ENCODE results near the gene RALGPS2. TPM values are rescaled to one million over a fixed set of nuclear protein-coding genes. Genes with fewer than 3 reads are reported as not detected.

The RALGPS2 gene
- total RNA-seq, 1 donor from 2014 or later, result 78.7 TPM

DNA sequence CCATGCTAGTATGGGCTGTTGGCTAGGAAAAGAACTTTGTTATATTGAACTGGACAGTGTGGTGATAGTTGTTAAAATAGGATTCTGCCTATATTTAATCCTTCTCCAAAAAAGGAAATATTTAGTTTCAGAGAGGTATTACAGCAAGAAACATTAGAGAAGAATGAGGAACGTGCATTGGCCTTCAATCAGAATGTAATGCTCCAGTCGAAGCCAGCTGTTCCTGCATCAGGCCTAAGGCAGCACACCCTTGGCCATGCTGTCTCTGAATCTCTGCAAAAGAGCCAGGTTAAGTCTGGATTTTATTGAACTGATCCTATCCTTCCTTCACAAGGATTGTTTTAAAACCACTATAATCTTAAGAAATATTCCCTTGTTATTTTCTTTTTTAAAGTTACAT, 35.3 kb upstream of the RALGPS2 start:
- no peaks in the 10 kb centered on the region for H3K36me3 Mint-ChIP-seq
- Histone ChIP-seq H3K9ac (no peak overlapping the region), H3K4me3 (no peak overlapping the region), H4K20me1 (ENCODE audit: low read depth) (no peaks in the 10 kb centered on the region), H3K36me3 (no peaks in the 10 kb centered on the region), H3K27ac (no peak overlapping the region), H3K4me2 (no peak overlapping the region), H3K9me3 (ENCODE audit: low read depth) (no peaks in the 10 kb centered on the region), H3K27me3 (no peaks in the 10 kb centered on the region), H2AFZ (replicated peaks) (no peak overlapping the region), H3K4me1 (no peaks in the 10 kb centered on the region), H3F3A (ENCODE audit: low read depth) (no peaks in the 10 kb centered on the region), H3K79me2 (ENCODE audit: low read depth) (no peaks in the 10 kb centered on the region)
- H3K27ac Mint-ChIP-seq, result no peak overlapping the region
- no peak for DNase-seq (ENCODE audit: low spot score)
- peaks cover 6% of the 10 kb centered on the region for H3K27me3 Mint-ChIP-seq (ENCODE audit: insufficient read depth, low read depth)
- H3K9me3 Mint-ChIP-seq, result no peaks in the 10 kb centered on the region
- H3K4me3 Mint-ChIP-seq, result no peak overlapping the region
- peaks cover 3% of the 10 kb centered on the region for H3K4me1 Mint-ChIP-seq
- TF ChIP-seq, protein P1, sequence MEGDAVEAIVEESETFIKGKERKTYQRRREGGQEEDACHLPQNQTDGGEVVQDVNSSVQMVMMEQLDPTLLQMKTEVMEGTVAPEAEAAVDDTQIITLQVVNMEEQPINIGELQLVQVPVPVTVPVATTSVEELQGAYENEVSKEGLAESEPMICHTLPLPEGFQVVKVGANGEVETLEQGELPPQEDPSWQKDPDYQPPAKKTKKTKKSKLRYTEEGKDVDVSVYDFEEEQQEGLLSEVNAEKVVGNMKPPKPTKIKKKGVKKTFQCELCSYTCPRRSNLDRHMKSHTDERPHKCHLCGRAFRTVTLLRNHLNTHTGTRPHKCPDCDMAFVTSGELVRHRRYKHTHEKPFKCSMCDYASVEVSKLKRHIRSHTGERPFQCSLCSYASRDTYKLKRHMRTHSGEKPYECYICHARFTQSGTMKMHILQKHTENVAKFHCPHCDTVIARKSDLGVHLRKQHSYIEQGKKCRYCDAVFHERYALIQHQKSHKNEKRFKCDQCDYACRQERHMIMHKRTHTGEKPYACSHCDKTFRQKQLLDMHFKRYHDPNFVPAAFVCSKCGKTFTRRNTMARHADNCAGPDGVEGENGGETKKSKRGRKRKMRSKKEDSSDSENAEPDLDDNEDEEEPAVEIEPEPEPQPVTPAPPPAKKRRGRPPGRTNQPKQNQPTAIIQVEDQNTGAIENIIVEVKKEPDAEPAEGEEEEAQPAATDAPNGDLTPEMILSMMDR (IDR thresholded peaks at IDR 0.05), result no peak
- TF ChIP-seq EZH2 (IDR thresholded peaks at IDR 0.05) (no peak), EZH2phosphoT487 (IDR thresholded peaks at IDR 0.05) (no peak)

DNA sequence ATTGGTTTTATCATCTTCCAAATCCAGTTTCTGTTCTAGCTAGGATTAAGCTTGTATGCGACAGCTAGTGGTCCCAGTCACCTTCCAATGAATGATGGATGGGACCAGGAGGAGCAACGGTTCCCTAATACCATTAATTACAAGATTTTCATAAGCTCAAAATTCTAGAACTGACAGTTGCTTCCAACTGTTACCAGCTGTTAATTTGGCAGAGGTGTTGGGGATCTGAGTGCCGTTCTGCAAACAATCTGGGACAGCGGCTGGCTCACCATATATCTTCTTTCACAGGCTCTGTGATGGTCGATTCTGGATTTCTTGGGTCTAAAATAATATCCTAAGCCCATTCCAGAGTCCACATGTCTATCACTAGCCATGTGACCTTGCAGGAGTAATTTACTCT, 34.5 kb upstream of the RALGPS2 start:
- H3K27me3 ChIP-seq, result no peaks in the 10 kb centered on the region
- Mint-ChIP-seq H3K9me3 (no peaks in the 10 kb centered on the region), H3K27me3 (ENCODE audit: insufficient read depth, low read depth) (peaks cover 6% of the 10 kb centered on the region), H3K4me1 (peaks cover 3% of the 10 kb centered on the region), H3K36me3 (no peaks in the 10 kb centered on the region), H3K4me3 (no peak overlapping the region), H3K27ac (no peak overlapping the region)
- H3K4me1 ChIP-seq, result no peaks in the 10 kb centered on the region
- H3K36me3 ChIP-seq, result no peaks in the 10 kb centered on the region
- no peak overlapping the region for H3K4me3 ChIP-seq
- H4K20me1 ChIP-seq (ENCODE audit: low read depth), result no peaks in the 10 kb centered on the region
- DNase-seq (ENCODE audit: low spot score), result no peak
- no peaks in the 10 kb centered on the region for H3F3A ChIP-seq (ENCODE audit: low read depth)
- H3K9ac ChIP-seq, result no peak overlapping the region
- H3K4me2 ChIP-seq, result no peak overlapping the region
- H3K27ac ChIP-seq, result no peak overlapping the region
- no peaks in the 10 kb centered on the region for H3K9me3 ChIP-seq (ENCODE audit: low read depth)
- TF ChIP-seq, protein P1 (IDR thresholded peaks at IDR 0.05), result no peak
- TF ChIP-seq EZH2phosphoT487 (IDR thresholded peaks at IDR 0.05), result no peak
- H2AFZ ChIP-seq (replicated peaks), result no peak overlapping the region
- H3K79me2 ChIP-seq (ENCODE audit: low read depth), result no peaks in the 10 kb centered on the region

DNA sequence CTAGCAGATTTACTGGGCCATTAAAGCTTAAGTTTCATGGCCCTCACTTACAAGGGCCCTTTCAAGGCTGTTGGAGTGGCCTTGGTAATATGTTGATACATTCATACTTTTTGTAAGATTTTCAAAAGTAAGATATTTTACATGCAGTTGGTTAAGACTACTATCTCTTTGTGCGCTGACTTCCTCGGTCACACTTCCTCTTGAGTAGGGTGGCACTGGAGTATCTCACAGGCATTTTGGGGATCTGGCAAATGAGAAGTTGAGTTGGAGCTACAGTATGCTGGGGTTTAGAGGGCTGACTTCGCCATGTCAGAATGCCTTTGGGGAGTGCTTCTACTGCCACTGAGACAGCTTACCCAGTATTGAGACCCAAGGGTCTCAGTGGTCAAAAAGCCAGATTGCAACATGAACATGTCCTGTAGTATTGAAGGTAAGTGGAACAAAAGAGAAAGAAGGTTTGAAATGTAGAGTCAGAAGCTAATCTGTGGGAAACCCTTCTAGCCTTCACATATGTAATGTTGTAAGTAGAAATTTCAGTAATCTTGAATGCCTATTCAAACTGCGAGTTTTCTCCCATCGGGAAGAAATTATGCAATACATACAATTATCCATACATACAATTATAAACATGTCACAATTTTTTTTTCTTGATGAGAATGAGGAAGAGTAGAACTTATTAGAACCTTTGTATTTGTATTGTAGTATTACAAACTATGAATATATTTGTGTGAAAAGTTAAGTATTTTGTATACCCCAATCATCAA, 32.3 kb upstream of the RALGPS2 start:
- Histone ChIP-seq H3K9ac (no peak overlapping the region), H3K36me3 (no peaks in the 10 kb centered on the region), H3K27me3 (no peaks in the 10 kb centered on the region), H3K4me2 (no peak overlapping the region), H3K27ac (no peak overlapping the region), H4K20me1 (ENCODE audit: low read depth) (no peaks in the 10 kb centered on the region), H3K79me2 (ENCODE audit: low read depth) (no peaks in the 10 kb centered on the region), H3K4me1 (no peaks in the 10 kb centered on the region), H3K4me3 (no peak overlapping the region), H3K9me3 (ENCODE audit: low read depth) (no peaks in the 10 kb centered on the region), H2AFZ (replicated peaks) (no peak overlapping the region), H3F3A (ENCODE audit: low read depth) (no peaks in the 10 kb centered on the region)
- Mint-ChIP-seq H3K4me3 (no peak overlapping the region), H3K4me1 (peaks cover 3% of the 10 kb centered on the region), H3K9me3 (no peaks in the 10 kb centered on the region), H3K27me3 (ENCODE audit: insufficient read depth, low read depth) (peaks cover 8% of the 10 kb centered on the region), H3K27ac (no peak overlapping the region), H3K36me3 (no peaks in the 10 kb centered on the region)
- no peak for TF ChIP-seq EZH2phosphoT487 (IDR thresholded peaks at IDR 0.05)
- no peak for TF ChIP-seq EZH2 (IDR thresholded peaks at IDR 0.05)
- TF ChIP-seq, protein P1 (IDR thresholded peaks at IDR 0.05), result no peak
- DNase-seq (ENCODE audit: low spot score), result no peak

Data from neural progenitor cell (in vitro differentiated cells).